ENCODE measurements around the gene RFTN2.
"Not testable (repeated sequence)": the region's sequence is repeated elsewhere in the genome, so short reads cannot be mapped to it uniquely, and the experiment has no call there.

RFTN2 gene

GRCh38 chr2:197661626-197662025, 13.8 kb downstream of the RFTN2 start:
- Mint-ChIP-seq H3K27me3 (no peaks in the 10 kb centered on the region), H3K36me3 (ENCODE audit: low read depth) (no peaks in the 10 kb centered on the region), H3K27ac (no peak overlapping the region), H3K4me3 (no peak overlapping the region), H3K4me1 (ENCODE audit: low read depth) (peaks cover 3% of the 10 kb centered on the region), H3K9me3 (peaks cover 7% of the 10 kb centered on the region)
- no peak for DNase-seq

GRCh38 chr2:197657562-197657961, 17.8 kb downstream of the RFTN2 start:
- Mint-ChIP-seq H3K27ac (no peak overlapping the region), H3K9me3 (no peaks in the 10 kb centered on the region), H3K4me3 (no peak overlapping the region), H3K36me3 (ENCODE audit: low read depth) (no peaks in the 10 kb centered on the region), H3K4me1 (ENCODE audit: low read depth) (peaks cover 3% of the 10 kb centered on the region), H3K27me3 (no peaks in the 10 kb centered on the region)
- DNase-seq = no peak

GRCh38 chr2:197647961-197648690, 27.3 kb downstream of the RFTN2 start:
- peaks cover 16% of the 10 kb centered on the region for H3K27me3 Mint-ChIP-seq
- no peak overlapping the region for H3K4me3 Mint-ChIP-seq
- no peak overlapping the region for H3K27ac Mint-ChIP-seq
- DNase-seq = no peak
- no peaks in the 10 kb centered on the region for H3K4me1 Mint-ChIP-seq (ENCODE audit: low read depth)
- H3K9me3 Mint-ChIP-seq = no peaks in the 10 kb centered on the region
- no peaks in the 10 kb centered on the region for H3K36me3 Mint-ChIP-seq (ENCODE audit: low read depth)

GRCh38 chr2:197641666-197642065, 33.7 kb downstream of the RFTN2 start:
- H3K4me3 Mint-ChIP-seq = no peak overlapping the region
- peaks cover 25% of the 10 kb centered on the region for H3K27me3 Mint-ChIP-seq
- no peaks in the 10 kb centered on the region for H3K9me3 Mint-ChIP-seq
- H3K4me1 Mint-ChIP-seq (ENCODE audit: low read depth) = no peaks in the 10 kb centered on the region
- DNase-seq = no peak
- no peak overlapping the region for H3K27ac Mint-ChIP-seq
- H3K36me3 Mint-ChIP-seq (ENCODE audit: low read depth) = no peaks in the 10 kb centered on the region

- not testable (repeated sequence) for H3K4me1 Mint-ChIP-seq (ENCODE audit: low read depth); H3K27ac Mint-ChIP-seq; H3K9me3 Mint-ChIP-seq; DNase-seq; H3K36me3 Mint-ChIP-seq (ENCODE audit: low read depth)
- Mint-ChIP-seq H3K27me3 (peaks cover 19% of the 10 kb centered on the region), H3K4me3 (peak overlapping the region; percentile 46)
Measured at GRCh38 chr2:197640571-197641122, 34.7 kb downstream of the RFTN2 start.

- Mint-ChIP-seq H3K36me3 (ENCODE audit: low read depth) (no peaks in the 10 kb centered on the region), H3K27me3 (no peaks in the 10 kb centered on the region), H3K27ac (no peak overlapping the region), H3K9me3 (peaks cover 19% of the 10 kb centered on the region), H3K4me1 (ENCODE audit: low read depth) (no peaks in the 10 kb centered on the region), H3K4me3 (no peak overlapping the region)
- no peak for DNase-seq
Measured at GRCh38 chr2:197633109-197633657, 42.2 kb downstream of the RFTN2 start.

- H3K36me3 Mint-ChIP-seq (ENCODE audit: low read depth) = no peaks in the 10 kb centered on the region
- no peaks in the 10 kb centered on the region for H3K4me1 Mint-ChIP-seq (ENCODE audit: low read depth)
- no peaks in the 10 kb centered on the region for H3K27me3 Mint-ChIP-seq
- peaks cover 13% of the 10 kb centered on the region for H3K9me3 Mint-ChIP-seq
- H3K27ac Mint-ChIP-seq = no peak overlapping the region
- no peak for DNase-seq
- no peak overlapping the region for H3K4me3 Mint-ChIP-seq
Measured at GRCh38 chr2:197628043-197628500, 47.3 kb downstream of the RFTN2 start.

GRCh38 chr2:197626965-197627625, 48.3 kb downstream of the RFTN2 start:
- no peak for DNase-seq
- Mint-ChIP-seq H3K4me3 (no peak overlapping the region), H3K36me3 (ENCODE audit: low read depth) (no peaks in the 10 kb centered on the region), H3K9me3 (peaks cover 7% of the 10 kb centered on the region), H3K27me3 (no peaks in the 10 kb centered on the region), H3K4me1 (ENCODE audit: low read depth) (no peaks in the 10 kb centered on the region), H3K27ac (no peak overlapping the region)

GRCh38 chr2:197620133-197620532, 55.3 kb downstream of the RFTN2 start:
- no peak overlapping the region for H3K4me3 Mint-ChIP-seq
- no peak overlapping the region for H3K27ac Mint-ChIP-seq
- H3K4me1 Mint-ChIP-seq (ENCODE audit: low read depth) = no peaks in the 10 kb centered on the region
- H3K36me3 Mint-ChIP-seq (ENCODE audit: low read depth) = no peaks in the 10 kb centered on the region
- DNase-seq = no peak
- no peaks in the 10 kb centered on the region for H3K27me3 Mint-ChIP-seq
- no peaks in the 10 kb centered on the region for H3K9me3 Mint-ChIP-seq

- Mint-ChIP-seq H3K27me3 (no peaks in the 10 kb centered on the region), H3K27ac (no peak overlapping the region), H3K9me3 (no peaks in the 10 kb centered on the region), H3K4me1 (ENCODE audit: low read depth) (peaks cover 8% of the 10 kb centered on the region), H3K4me3 (no peak overlapping the region), H3K36me3 (ENCODE audit: low read depth) (no peaks in the 10 kb centered on the region)
- DNase-seq = no peak
Measured at GRCh38 chr2:197615016-197615652, 60.3 kb downstream of the RFTN2 start.

GRCh38 chr2:197614532-197614931, 60.9 kb downstream of the RFTN2 start:
- H3K27ac Mint-ChIP-seq = no peak overlapping the region
- H3K4me1 Mint-ChIP-seq (ENCODE audit: low read depth) = peaks cover 8% of the 10 kb centered on the region
- no peaks in the 10 kb centered on the region for H3K36me3 Mint-ChIP-seq (ENCODE audit: low read depth)
- no peak overlapping the region for H3K4me3 Mint-ChIP-seq
- no peak for DNase-seq
- no peaks in the 10 kb centered on the region for H3K9me3 Mint-ChIP-seq
- H3K27me3 Mint-ChIP-seq = no peaks in the 10 kb centered on the region

- H3K36me3 Mint-ChIP-seq (ENCODE audit: low read depth) = no peaks in the 10 kb centered on the region
- no peak for DNase-seq
- peaks cover 8% of the 10 kb centered on the region for H3K4me1 Mint-ChIP-seq (ENCODE audit: low read depth)
- no peak overlapping the region for H3K27ac Mint-ChIP-seq
- H3K9me3 Mint-ChIP-seq = no peaks in the 10 kb centered on the region
- H3K27me3 Mint-ChIP-seq = no peaks in the 10 kb centered on the region
- H3K4me3 Mint-ChIP-seq = no peak overlapping the region
Measured at GRCh38 chr2:197613509-197613987, 61.8 kb downstream of the RFTN2 start.

- H3K4me1 Mint-ChIP-seq (ENCODE audit: low read depth) = peaks cover 9% of the 10 kb centered on the region
- H3K36me3 Mint-ChIP-seq (ENCODE audit: low read depth) = no peaks in the 10 kb centered on the region
- no peak overlapping the region for H3K4me3 Mint-ChIP-seq
- peaks cover 1% of the 10 kb centered on the region for H3K27me3 Mint-ChIP-seq
- H3K27ac Mint-ChIP-seq = peak overlapping the region; percentile 64
- DNase-seq = no peak
- H3K9me3 Mint-ChIP-seq = no peaks in the 10 kb centered on the region
Measured at GRCh38 chr2:197606180-197606579, 69.2 kb downstream of the RFTN2 start.

GRCh38 chr2:197604117-197604860, 71.1 kb downstream of the RFTN2 start:
- H3K9me3 Mint-ChIP-seq = no peaks in the 10 kb centered on the region

More at GRCh38 chr2:197604117-197604860, 71.1 kb downstream of the RFTN2 start:
- Mint-ChIP-seq H3K4me3 (no peak overlapping the region), H3K27me3 (peaks cover 11% of the 10 kb centered on the region), H3K27ac (no peak overlapping the region), H3K4me1 (ENCODE audit: low read depth) (peaks cover 12% of the 10 kb centered on the region), H3K36me3 (ENCODE audit: low read depth) (no peaks in the 10 kb centered on the region)
- no peak for DNase-seq
